NCI-H2227 (cell line): ENCODE measurements around the gene ZNF730.
"Not testable (repeated sequence)": the region's sequence is repeated elsewhere in the genome, so short reads cannot be mapped to it uniquely, and the experiment has no call there.

Source experiments
- DNase-seq: peaks from one replicate; lab custom pipeline; 2025; ENCODE audit not compliant: unreplicated experiment; lab: John Stamatoyannopoulos, UW

ZNF730 gene

DNA sequence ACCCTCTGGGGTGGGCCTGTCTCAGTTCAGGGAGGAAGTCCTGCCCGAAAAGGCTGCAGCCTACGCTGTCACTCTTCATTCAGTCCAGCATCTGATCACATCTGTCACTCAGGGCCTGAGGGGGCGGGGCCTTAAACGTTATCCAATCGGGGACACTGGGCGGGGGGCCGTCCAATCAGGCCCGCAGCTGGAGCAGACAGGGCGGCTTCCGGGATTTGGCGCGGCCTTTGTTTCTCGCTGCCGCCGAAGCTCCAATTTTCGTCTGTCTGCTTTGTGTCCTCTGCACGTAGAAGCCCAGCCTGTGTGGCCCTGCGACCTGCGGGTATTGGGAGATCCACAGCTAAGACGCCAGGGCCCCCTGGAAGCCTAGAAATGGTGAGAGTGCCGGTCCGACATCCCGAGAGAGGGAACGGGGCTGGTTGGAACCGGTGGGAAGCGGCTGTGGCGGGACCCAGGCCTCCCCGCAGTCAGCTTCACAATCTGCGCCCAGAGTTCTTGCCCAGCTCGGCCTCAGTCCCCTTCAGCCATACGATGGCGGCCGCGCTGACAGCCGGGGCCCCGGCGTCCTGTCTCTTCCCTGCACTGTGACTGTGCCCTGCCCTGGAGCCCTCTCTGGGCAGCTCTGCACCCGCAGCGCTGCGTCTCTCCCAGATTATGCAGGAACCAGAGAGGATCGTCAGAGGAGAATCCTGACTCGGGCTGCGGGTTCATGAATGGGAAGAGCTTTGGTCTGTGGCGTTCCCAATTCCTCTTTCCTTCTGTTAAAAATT, at the start of gene ZNF730:
Gene ZNF730, plus strand, starts transcription at position 224 of the 770 bp plus-strand sequence. Its CDS starts 149 bp downstream, at position 373.
- peak; percentile 76 for DNase-seq

DNA sequence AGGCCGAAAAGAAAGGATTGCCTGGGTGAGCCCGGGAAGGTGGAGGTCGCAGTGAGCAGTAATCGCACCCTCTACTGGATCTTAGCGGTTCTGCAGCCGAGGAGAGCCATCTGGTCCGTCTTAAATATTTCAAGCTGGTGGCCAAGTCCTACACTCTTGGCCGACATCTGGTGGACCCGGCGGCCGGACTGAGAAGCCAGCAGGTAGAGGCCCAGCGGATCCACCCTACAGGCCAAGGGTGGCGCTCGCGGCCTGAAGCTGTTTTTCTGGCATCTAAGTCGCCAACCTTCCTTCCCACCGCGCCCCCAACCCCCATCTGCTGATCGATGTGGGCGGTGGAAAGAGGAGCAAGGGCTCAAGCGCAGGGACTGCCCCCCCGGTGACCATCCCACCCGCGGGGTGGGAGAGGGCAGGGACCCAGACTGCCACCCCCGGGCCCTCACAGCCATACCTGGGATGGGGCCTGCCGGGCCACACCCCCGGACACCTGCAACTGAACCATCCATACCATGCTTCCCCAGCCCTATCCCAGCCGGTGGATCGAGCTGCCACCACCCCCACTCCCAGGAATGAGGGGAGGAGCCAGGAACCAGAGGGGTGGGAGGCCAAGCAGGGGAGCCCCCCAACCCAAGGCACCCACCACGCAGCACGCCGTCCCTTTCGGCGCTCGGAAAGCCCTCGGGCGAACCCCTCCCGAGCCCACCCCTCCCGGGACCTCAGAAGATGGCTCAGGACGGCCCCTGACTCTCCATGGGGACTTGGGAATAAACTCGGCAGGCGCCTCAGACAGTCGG, 46.3 kb upstream of the ZNF730 start:
- DNase-seq: peak; percentile 43

DNA sequence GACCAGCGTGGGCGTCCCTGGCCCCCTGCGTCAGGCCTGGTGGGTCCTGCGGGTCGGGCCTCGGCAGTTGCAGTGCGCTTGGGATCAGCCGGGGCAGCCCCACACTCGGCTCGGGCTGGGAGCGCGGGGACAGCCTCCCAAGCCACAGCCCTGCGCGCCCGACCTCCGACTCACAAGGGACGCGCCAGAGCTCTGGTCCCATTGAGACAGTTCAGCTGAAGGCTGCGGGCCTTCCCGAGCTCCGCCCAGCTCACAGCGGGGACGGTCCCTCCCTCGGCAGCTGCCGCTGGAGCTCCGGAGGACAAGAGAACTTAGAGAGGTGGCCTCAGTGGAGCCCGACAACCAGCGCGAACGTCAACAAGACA, 45.7 kb upstream of the ZNF730 start:
- peak; percentile 49 for DNase-seq

DNA sequence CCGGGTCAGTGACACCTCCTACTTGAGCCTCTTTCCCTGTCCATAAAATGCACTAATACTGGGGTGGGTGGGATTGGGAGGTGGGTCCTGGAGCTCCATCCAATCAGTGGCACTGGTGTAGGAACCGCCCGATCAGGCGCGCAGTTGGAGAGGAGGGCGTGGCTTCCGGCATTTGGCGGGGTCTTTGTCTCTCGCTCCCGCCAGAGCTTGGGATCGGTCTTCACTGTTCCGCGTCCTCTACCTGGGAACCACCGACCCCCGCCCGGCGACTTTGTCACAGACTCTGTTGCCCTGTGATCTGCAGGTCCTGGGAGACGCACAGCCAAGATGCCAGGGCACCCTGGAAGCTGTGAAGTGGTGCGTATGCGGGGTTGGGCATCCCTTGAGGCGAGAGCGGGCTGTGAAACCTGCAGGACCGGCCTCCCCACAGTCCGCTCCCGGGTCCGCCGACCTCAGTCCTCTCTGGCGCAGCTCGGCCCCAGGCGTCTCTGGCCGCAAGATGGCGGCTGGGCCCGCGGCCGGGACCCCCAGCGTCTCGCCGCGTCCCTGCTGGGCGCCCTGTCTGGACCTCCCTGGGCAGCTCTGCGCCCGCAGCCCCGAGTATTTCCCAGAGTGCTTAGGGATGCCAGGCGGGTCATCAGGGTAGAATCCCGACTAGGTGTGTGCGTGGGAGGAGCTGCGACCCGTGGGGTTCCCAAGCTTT, 41.6 kb upstream of the ZNF730 start:
- peak; percentile 88 for DNase-seq

DNA sequence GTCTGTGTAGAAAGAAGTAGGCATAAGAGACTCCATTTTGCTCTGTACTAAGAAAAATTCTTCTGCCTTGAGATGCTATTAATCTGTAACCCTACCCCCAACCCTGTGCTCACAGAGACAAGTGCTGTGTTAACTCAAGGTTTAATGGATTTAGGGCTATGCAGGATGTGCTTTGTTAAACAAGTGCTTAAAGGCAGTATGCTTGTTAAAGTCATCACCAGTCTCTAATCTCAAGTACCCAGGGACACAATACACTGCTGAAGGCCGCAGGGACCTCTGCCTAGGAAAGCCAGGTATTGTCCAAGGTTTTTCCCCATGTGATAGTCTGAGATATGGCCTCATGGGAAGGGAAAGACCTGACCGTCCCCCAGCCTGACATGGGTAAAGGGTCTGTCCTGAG, 39.0 kb upstream of the ZNF730 start:
- not testable (repeated sequence) for DNase-seq

DNA sequence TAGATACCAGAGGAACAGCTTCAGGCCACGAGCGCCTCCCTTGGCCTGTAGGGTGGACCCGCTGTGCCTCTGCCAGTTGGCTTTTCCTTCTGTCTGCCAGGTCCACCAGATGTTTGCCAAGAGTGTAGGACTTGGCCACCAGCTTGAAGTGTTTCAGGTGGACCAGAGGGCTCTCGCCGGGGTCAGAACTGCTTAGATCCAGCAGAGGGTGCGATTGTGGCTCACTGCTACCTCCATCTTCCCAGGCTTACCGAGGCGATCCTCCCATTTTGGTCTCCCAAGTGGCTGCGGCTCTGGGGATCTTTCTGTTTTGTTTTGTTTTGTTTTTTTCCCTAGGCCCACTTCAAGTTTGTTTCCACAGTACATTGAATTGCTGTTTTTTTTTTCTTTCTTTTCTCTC, 23.0 kb upstream of the ZNF730 start:
- DNase-seq: no peak

DNA sequence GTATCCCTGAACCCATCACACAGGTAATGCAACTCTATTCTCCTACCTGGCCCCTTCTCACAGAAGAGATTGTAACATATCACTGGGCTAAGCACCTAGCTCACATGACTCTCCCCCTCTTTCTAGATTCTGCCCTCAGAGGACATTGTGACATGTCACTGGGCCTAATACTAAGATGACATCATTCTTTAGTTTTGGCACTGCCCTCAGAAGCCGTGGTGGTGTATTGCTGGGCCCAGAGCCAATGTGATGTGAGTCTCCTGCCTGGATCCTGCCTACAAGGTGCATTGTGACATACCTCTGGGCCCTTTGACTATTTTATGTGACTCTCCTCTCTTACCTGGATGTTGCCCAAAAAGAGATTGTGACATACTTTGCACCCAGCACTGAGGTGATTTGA, 21.4 kb upstream of the ZNF730 start:
- DNase-seq: no peak

DNA sequence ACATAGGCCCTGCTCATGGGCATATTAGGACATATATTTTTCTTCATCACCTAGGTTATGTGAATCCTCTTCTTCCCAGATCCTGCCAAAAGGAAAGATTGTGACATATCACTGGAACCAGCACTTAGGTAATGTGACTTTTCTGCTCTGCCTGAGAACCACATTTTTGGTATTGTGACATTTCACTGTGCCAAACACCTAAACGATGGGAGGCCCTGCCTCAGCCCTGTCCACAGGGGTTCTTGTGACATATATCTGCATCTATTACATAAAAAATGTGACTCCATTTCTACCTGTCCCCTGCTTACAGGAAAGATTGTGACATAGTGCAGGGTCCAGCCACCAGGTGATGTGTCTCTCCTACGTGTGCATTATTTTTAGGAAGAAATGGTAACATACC, 18.5 kb upstream of the ZNF730 start:
- DNase-seq: no peak

DNA sequence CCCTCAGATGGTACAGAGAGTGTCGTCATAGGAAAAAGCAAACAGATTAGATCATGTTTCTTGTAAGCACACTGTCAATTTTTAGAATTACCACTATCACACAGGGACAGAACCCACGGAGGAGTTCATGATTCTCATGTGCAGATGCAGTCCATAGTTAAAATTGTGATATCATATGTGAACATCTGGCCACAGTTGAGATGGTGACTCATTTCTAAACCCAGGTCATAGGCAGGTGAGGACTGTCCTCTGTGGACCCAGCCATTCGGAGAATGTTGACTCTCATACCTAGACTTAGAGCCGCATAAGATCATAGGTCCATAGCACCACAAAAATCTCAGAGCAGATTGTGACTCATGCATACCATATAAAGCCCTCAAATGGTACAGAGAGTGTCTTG, 17.8 kb upstream of the ZNF730 start:
- DNase-seq: no peak

DNA sequence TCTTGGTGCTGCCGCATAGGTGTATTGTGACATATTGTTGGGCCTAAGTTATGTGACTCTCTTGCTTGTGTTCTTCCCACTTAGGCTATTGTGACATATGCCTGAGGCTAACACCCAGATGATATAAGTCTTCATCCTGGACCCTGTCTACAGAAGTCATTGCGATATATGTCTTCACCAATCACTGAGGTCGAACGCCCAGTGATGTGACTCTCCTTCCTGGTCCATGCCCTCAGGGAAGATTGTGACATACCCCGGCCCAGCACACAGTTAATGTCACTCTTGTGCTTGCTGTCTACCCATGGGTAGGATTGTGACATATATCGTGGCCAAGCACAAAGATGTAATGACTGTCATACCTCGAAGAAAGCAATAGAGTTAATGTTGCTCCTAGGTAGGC, 16.9 kb upstream of the ZNF730 start:
- no peak for DNase-seq

DNA sequence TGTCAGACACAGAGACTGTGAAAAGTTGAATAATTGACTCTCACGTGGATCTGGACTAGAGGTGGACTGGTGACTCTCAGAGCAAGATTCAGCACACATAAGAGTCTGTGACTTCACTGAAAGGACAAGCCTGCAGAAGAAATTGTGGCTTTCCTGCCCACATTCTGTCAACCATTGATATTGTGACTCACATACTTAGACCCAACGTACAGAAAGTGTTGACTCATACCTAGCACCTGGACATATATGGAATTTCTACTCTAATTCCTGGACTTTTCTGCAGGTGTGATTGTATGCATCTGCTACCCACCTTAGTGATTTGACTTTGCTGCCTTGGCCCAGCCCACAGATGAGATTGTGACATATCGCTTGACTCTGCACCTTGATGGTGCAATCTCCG, 15.6 kb upstream of the ZNF730 start:
- no peak for DNase-seq

DNA sequence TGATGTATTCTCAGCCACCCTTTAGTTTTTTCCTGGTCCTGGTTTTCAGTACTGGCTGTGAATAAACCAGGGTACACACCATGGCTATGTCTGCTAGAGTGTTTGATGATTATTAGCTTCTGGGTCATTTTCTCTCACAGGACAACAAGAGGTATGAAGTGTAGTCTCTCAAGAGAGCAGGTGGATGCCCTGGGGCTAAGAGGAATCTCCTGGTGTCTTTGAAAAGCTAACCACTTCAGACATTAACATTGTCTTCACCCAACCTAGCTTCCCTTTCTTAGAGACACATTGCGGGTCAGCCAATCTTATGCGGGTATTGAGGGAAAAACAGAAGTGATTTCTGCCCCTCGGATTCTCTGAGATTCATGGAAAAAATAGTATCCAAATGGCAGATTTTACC, 1.6 kb downstream of the ZNF730 start:
- no peak for DNase-seq

DNA sequence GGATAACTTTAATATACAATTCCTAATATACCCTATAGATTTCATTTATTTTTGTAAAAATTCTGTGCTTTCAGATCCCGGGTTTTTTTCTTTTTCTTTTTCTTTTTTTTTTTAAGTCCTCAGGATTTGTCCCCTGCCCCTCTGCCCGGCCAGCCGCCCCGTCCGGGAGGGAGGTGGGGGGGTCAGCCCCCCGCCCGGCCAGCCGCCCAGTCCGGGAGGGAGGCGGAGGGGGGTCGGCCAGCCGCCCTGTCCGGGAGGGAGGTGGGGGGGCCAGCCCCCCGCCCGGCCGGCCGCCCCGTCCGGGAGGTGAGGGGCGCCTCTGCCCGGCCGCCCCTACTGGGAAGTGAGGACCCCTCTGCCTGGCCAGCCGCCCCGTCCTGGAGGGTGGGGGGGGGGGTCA, 17.4 kb downstream of the ZNF730 start:
- DNase-seq: not testable (repeated sequence)

DNA sequence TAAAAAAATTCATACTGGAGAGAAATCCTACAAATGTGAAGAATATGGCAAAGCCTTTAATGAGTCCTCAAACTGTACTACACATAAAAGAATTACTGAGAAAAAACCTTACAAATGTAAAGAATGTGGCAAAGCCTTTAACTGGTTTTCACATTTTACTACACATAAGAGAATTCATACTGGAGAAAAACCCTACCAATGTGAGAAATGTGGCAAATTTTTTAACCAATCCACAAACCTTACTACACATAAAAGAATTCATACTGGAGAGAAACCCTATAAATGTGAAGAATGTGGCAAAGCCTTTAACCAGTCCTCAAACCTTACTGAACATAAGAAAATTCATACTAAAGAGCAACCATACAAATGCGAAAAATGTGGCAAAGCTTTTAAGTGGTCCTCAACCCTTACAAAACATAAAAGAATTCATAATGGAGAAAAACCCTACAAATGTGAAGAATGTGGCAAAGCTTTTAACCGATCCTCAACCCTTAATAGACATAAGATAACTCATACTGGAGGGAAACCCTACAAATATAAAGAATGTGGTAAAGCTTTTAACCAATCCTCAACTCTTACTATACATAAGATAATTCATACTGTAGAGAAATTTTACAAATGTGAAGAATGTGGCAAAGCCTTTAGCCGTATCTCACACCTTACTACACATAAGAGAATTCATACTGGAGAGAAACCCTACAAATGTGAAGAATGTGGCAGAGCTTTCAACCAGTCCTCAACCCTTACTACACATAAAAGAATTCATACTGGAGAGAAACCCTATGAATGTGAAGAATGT, 29.0 kb downstream of the ZNF730 start:
- no peak for DNase-seq

DNA sequence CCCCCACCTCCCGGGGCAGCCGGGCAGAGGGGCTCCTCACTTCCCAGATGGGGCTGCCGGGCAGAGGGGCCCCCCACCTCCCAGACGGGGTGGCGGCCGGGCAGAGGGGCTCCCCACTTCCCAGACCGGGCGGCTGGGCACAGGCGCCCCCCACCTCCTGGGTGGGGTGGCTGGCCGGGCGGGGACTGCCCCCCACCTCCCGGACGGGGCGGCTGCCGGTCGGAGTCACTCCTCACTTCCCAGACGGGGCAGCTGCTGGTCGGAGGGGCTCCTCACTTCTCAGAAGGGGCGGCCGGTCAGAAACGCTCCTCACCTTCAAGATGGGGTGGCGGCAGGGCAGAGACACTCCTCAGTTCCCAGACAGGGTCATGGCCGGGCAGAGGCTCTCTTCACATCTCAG, 43.9 kb downstream of the ZNF730 start:
- no peak for DNase-seq

DNA sequence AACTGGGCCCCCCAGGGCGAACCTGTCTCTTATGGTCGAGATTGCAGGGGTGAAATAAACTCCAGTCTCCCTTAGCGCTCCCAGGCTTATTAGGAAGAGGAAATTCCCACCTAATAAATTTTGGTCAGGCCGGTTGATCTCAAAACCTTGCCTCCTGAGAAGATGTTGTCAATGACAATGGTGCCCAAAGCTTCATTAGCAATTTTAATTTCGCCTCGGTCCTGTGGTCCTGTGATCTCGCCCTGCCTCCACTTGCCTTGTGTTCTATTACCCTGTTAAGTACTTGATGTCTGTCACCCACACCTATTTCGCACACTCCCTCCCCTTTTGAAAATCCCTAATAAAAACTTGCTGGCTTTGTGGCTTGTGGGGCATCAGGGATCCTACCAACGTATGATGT, 51.5 kb downstream of the ZNF730 start:
- DNase-seq: not testable (repeated sequence)

DNA sequence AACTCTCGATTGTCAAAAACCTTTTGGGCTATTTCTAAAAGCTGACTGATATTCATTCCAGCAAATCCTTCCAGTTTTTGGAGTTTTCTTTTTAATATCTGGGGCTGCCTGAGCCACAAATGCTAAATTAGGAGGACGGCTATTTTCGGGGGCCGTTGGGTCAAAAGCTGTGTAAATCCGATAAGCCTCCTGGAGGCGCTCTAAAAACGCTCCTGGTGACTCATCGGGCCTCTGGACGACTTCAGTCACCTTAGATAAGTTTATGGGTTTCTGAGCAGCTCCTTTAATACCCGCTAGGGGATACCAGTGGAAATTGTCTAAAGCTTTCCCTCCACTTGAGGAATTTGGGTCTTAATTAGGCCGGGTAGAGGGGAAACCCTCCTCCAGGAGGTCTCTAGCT, 66.4 kb downstream of the ZNF730 start:
- DNase-seq: no peak

DNA sequence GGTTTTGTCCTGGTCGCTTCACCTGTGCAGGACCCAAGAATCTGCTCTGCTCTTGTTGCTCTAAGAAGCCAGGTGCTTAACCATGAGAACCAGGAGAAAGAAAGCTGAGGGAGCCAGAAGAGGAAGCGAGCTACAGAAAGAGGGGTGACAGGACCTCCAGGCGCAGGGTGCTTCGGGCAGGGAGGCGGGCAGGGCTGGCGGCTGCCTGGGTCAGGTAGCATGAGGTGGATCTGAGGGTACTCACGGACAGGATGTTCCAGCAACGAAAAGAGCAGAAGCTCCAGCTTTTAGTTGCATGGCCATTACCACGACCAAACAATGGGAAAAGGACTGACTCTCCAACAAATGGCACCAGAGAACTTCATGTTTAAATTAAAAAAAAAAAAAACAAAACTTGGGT, 73.5 kb downstream of the ZNF730 start:
- no peak for DNase-seq
